Lower lobe of right lung (tissue), 2 donors: Measurements from ENCODE around the gene NOS1AP. TPM values are rescaled to one million over a fixed set of nuclear protein-coding genes. Genes with fewer than 3 reads are reported as not detected.

ENCODE experiments used
- ATAC-seq, 2 donors: fragments of 200-7000 bp; cut with Tn5 transposase; one replicate each; pipeline ENCODE4 v1.9.1; 2020 to 2022; ENCODE audit warnings: mild to moderate bottlenecking in 2 of 2, moderate library complexity in 2 of 2
- DNase-seq: peaks from one replicate; pipeline ENCODE4 v3.0.0-alpha.2; 2020
- H3K27ac ChIP-seq: fragments of 200-600 bp; one replicate; pipeline ENCODE4 v1.8.0; 2022
- H3K27me3 ChIP-seq: fragments of 200-600 bp; one replicate; pipeline ENCODE4 v1.8.0; 2022; ENCODE audit warnings: low read depth
- H3K36me3 ChIP-seq: fragments of 200-600 bp; one replicate; pipeline ENCODE4 v1.8.0; 2022; ENCODE audit warnings: mild to moderate bottlenecking
- H3K4me1 ChIP-seq: fragments of 200-600 bp; one replicate; pipeline ENCODE4 v1.8.0; 2022
- H3K4me3 ChIP-seq: fragments of 200-600 bp; one replicate; pipeline ENCODE4 v1.8.0; 2022; ENCODE audit warnings: mild to moderate bottlenecking
- H3K9me3 ChIP-seq: fragments of 200-600 bp; one replicate; pipeline ENCODE4 v1.8.0; 2022
- intact Hi-C: fragments of 100-400 bp; cut with DNase I; formaldehyde crosslinking; loops from one replicate; pipeline ENCODE4 v1.11.0; 2022
- total RNA-seq: library from RNA; stranded (reverse); fragmentation: NEBNext Ultra II Directional; extraction: Animal tissue kit (Norgen Biotek cat#: 25700); gene quantifications from one replicate; pipeline ENCODE4 v1.2.1, GENCODE V29; 2021
- TF ChIP-seq, protein P1 (sequence below): fragments of 200-600 bp; IDR thresholded peaks from one replicate; pipeline ENCODE4 v1.8.0; 2022; ENCODE audit warnings: antibody characterized with exemption, mild to moderate bottlenecking
- donor health status: DM: no; HTN: yes; CAD: no; lungs with severe emphysema.

Gene NOS1AP
- total RNA-seq, 1 donor from 2014 or later: 3.6 TPM

GRCh38 chr1:162251102-162251501 lies 181.6 kb downstream of the NOS1AP start:
- no peaks in the 10 kb centered on the region for H3K27me3 ChIP-seq
- intact Hi-C loops: no loop called here
- DNase-seq (no peak), ATAC-seq (no peak)
- no peaks in the 10 kb centered on the region for H3K4me1 ChIP-seq
- H3K9me3 ChIP-seq: no peaks in the 10 kb centered on the region
- no peak overlapping the region for H3K4me3 ChIP-seq
- no peaks in the 10 kb centered on the region for H3K36me3 ChIP-seq
- no peak overlapping the region for H3K27ac ChIP-seq
- TF ChIP-seq, protein P1, sequence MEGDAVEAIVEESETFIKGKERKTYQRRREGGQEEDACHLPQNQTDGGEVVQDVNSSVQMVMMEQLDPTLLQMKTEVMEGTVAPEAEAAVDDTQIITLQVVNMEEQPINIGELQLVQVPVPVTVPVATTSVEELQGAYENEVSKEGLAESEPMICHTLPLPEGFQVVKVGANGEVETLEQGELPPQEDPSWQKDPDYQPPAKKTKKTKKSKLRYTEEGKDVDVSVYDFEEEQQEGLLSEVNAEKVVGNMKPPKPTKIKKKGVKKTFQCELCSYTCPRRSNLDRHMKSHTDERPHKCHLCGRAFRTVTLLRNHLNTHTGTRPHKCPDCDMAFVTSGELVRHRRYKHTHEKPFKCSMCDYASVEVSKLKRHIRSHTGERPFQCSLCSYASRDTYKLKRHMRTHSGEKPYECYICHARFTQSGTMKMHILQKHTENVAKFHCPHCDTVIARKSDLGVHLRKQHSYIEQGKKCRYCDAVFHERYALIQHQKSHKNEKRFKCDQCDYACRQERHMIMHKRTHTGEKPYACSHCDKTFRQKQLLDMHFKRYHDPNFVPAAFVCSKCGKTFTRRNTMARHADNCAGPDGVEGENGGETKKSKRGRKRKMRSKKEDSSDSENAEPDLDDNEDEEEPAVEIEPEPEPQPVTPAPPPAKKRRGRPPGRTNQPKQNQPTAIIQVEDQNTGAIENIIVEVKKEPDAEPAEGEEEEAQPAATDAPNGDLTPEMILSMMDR: no peak

GRCh38 chr1:162252214-162252613 lies 182.7 kb downstream of the NOS1AP start:
- no peaks in the 10 kb centered on the region for H3K9me3 ChIP-seq
- no peak overlapping the region for H3K4me3 ChIP-seq
- no peaks in the 10 kb centered on the region for H3K4me1 ChIP-seq
- no peaks in the 10 kb centered on the region for H3K36me3 ChIP-seq
- ATAC-seq: no peak
- intact Hi-C loops: no loop called here
- no peaks in the 10 kb centered on the region for H3K27me3 ChIP-seq
- DNase-seq: no peak
- no peak overlapping the region for H3K27ac ChIP-seq
- TF ChIP-seq, protein P1: no peak

DNA sequence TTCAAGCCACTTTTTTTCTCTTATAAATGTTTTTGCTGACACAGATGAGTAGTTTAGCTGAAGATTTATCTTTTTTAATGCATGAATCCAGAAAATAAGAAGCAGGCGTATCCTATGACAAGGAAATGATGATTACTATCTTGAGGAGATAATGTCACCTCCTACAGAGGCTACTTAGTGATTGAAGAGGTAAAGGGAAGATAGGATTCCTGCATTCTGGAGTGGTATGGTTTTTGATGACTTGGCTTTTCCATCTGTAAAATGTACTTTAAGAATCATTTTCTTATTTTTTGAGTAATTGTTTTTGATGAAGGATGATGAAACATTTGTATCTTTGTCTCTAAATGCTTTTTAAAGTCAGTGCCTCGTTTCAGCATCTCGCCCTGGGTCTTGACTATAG lies 184.3 kb downstream of the NOS1AP start:
- Histone ChIP-seq H3K4me3 (no peak overlapping the region), H3K27me3 (no peaks in the 10 kb centered on the region), H3K4me1 (no peaks in the 10 kb centered on the region), H3K9me3 (no peaks in the 10 kb centered on the region), H3K27ac (no peak overlapping the region), H3K36me3 (no peaks in the 10 kb centered on the region)
- ATAC-seq (no peak), DNase-seq (no peak)
- intact Hi-C loops: no loop called here
- TF ChIP-seq, protein P1: no peak

- ATAC-seq: no peak
- Histone ChIP-seq H3K4me1 (no peaks in the 10 kb centered on the region), H3K27ac (no peak overlapping the region), H3K36me3 (no peaks in the 10 kb centered on the region), H3K27me3 (no peaks in the 10 kb centered on the region), H3K4me3 (no peak overlapping the region), H3K9me3 (no peaks in the 10 kb centered on the region)
- intact Hi-C loops: no loop called here
- DNase-seq: no peak
- TF ChIP-seq, protein P1: no peak
These were observed 186.8 kb downstream of the NOS1AP start for GRCh38 chr1:162256287-162256686.

- TF ChIP-seq, protein P1: no peak
- ATAC-seq (no peak), DNase-seq (no peak)
- no peaks in the 10 kb centered on the region for H3K9me3 ChIP-seq
- no peak overlapping the region for H3K4me3 ChIP-seq
- no peaks in the 10 kb centered on the region for H3K36me3 ChIP-seq
- intact Hi-C loops: no loop called here
- H3K27me3 ChIP-seq: no peaks in the 10 kb centered on the region
- H3K27ac ChIP-seq: no peak overlapping the region
- H3K4me1 ChIP-seq: no peaks in the 10 kb centered on the region
These were observed 188.9 kb downstream of the NOS1AP start for GRCh38 chr1:162258394-162258793.

DNA sequence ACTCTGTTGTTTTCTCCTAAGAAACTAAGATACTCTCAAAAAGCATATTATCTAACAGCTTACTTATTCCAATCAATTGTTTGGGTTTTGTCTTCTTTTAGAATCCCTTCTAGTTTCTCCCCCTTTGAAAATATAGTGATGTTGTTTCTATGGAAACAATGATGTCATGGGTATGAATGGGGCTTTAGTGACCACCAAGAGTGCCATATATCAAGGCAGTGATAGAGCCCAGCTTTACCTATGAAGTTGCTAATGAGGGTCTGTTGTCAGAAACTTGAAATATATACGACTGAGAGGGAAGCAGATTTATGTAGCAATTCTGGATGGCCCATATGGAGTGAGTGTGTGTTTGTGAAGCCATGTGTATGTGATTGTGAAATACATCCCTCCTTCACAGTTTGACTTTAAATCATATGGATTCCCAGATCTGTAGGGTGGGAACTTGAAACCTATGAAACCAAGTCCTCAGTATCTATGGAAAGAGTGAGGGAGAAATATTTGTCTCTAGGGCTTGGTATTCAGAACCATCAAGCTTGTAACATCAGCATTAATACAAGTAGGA lies 190.5 kb downstream of the NOS1AP start:
- TF ChIP-seq, protein P1: no peak
- no peaks in the 10 kb centered on the region for H3K27me3 ChIP-seq
- H3K36me3 ChIP-seq: no peaks in the 10 kb centered on the region
- H3K4me3 ChIP-seq: no peak overlapping the region
- no peaks in the 10 kb centered on the region for H3K9me3 ChIP-seq
- no peaks in the 10 kb centered on the region for H3K4me1 ChIP-seq
- H3K27ac ChIP-seq: no peak overlapping the region
- DNase-seq (no peak), ATAC-seq (no peak)
- intact Hi-C loops: no loop called here
